Endothelial cell (in vitro differentiated cells): ENCODE results near the gene DBT. TPM values are rescaled to one million over a fixed set of nuclear protein-coding genes. Genes with fewer than 3 reads are reported as not detected.

Experiments used
- DNase-seq: peaks from one replicate; pipeline ENCODE4 v3.0.0; 2021; ENCODE audit warnings: low spot score
- H3K27ac Mint-ChIP-seq: one replicate; pipeline ENCODE4 v1.8.0; 2021; ENCODE audit warnings: mixed read lengths, inconsistent platforms; ENCODE audit not compliant: unreplicated experiment
- H3K27me3 Mint-ChIP-seq: one replicate; pipeline ENCODE4 v1.8.0; 2021; ENCODE audit warnings: mild to moderate bottlenecking, moderate library complexity, mixed read lengths, inconsistent platforms; ENCODE audit not compliant: unreplicated experiment
- H3K36me3 Mint-ChIP-seq: one replicate; pipeline ENCODE4 v1.8.0; 2021; ENCODE audit warnings: mild to moderate bottlenecking, low read depth, mixed read lengths, inconsistent platforms; ENCODE audit not compliant: unreplicated experiment
- H3K4me1 Mint-ChIP-seq: one replicate; pipeline ENCODE4 v1.8.0; 2021; ENCODE audit warnings: mild to moderate bottlenecking, mixed read lengths, inconsistent platforms; ENCODE audit not compliant: unreplicated experiment
- H3K4me3 Mint-ChIP-seq: one replicate; pipeline ENCODE4 v1.8.0; 2021; ENCODE audit warnings: mild to moderate bottlenecking, mixed read lengths, inconsistent platforms; ENCODE audit not compliant: unreplicated experiment
- H3K9me3 Mint-ChIP-seq: one replicate; pipeline ENCODE4 v1.8.0; 2021; ENCODE audit warnings: mixed read lengths, inconsistent platforms; ENCODE audit not compliant: unreplicated experiment
- total RNA-seq: library from RNA; stranded (reverse); fragmentation: NEBNext Ultra II Directional; extraction: Animal tissue kit (Norgen Biotek cat#: 25700); gene quantifications from one replicate; pipeline ENCODE4 v1.2.1, GENCODE V29; 2021; ENCODE audit not compliant: unreplicated experiment
- TF ChIP-seq, protein P1 (sequence below): fragments of 200-600 bp; sonication (generic); IDR thresholded peaks from one replicate; pipeline ENCODE4 v1.5.0; 2021; ENCODE audit warnings: antibody characterized with exemption; ENCODE audit not compliant: unreplicated experiment

DBT gene
- total RNA-seq, 1 donor from 2014 or later = 8.7 TPM

DNA sequence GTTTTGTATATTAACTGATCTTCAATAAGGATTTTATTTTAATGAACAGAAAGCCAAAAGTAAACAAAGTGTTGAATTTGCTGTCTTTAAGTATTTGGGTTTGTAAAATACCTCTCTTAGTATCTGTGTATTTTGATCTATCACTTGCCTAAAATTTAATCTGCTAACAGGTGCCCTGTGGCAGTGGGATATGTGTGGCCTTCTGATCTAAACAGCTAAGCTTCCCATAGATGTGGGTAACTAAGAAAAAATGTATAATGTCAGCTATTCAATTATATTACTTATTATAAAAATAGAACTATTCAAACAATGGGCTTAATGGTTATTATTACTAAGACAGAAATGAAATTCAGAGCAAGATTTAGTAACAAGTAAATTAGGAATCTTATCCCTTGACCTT lies 86.8 kb downstream of the DBT start:
- no peak for DNase-seq
- Mint-ChIP-seq H3K4me1 (no peaks in the 10 kb centered on the region), H3K4me3 (no peak overlapping the region), H3K27ac (no peak overlapping the region), H3K27me3 (peaks cover 2% of the 10 kb centered on the region), H3K36me3 (no peaks in the 10 kb centered on the region), H3K9me3 (no peaks in the 10 kb centered on the region)
- TF ChIP-seq, protein P1, sequence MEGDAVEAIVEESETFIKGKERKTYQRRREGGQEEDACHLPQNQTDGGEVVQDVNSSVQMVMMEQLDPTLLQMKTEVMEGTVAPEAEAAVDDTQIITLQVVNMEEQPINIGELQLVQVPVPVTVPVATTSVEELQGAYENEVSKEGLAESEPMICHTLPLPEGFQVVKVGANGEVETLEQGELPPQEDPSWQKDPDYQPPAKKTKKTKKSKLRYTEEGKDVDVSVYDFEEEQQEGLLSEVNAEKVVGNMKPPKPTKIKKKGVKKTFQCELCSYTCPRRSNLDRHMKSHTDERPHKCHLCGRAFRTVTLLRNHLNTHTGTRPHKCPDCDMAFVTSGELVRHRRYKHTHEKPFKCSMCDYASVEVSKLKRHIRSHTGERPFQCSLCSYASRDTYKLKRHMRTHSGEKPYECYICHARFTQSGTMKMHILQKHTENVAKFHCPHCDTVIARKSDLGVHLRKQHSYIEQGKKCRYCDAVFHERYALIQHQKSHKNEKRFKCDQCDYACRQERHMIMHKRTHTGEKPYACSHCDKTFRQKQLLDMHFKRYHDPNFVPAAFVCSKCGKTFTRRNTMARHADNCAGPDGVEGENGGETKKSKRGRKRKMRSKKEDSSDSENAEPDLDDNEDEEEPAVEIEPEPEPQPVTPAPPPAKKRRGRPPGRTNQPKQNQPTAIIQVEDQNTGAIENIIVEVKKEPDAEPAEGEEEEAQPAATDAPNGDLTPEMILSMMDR = no peak

DNA sequence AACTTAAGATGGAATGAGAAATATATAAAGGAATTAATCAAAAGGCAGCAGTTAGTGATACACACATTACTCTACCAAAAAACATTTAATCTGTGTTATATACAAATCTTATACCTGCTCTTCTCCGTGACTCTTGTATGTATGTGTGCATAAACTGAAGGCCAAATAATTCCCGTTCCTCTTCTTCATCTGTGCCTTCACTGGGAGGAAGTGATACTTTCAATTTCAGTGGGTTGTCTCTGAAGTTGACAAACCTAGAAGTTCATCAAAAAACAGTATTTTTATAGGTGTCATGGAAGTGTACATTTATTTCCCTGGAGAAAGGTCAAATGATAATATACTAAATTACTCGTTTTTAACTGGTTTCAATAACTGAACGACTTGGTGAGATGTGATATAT lies 97.4 kb downstream of the DBT start:
- TF ChIP-seq, protein P1 = no peak
- H3K4me3 Mint-ChIP-seq = no peak overlapping the region
- H3K27me3 Mint-ChIP-seq = peaks cover 1% of the 10 kb centered on the region
- peaks cover 2% of the 10 kb centered on the region for H3K4me1 Mint-ChIP-seq
- H3K9me3 Mint-ChIP-seq = no peaks in the 10 kb centered on the region
- H3K27ac Mint-ChIP-seq = no peak overlapping the region
- DNase-seq = no peak
- H3K36me3 Mint-ChIP-seq = peaks cover 9% of the 10 kb centered on the region

DNA sequence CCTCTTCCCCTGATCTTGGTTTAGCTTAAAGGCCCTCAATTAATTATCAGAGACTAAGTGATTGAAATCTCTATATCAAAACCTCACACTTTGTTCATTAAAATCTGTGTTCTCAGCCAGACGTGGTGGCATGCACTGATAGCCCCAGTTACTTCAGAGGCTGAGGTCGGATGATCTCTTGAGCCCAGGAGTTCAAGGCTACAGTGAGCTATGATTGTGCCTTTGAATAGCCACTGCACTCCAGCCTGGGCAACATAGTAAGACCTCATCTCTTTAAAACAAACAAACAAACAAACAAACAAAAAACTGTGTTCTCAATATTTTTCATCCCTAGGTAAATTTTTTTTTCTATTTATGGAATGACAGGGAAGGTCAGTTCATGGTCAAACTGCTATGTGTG lies 98.0 kb downstream of the DBT start:
- TF ChIP-seq, protein P1 = no peak
- peaks cover 9% of the 10 kb centered on the region for H3K36me3 Mint-ChIP-seq
- DNase-seq = no peak
- no peaks in the 10 kb centered on the region for H3K9me3 Mint-ChIP-seq
- no peak overlapping the region for H3K27ac Mint-ChIP-seq
- H3K4me3 Mint-ChIP-seq = no peak overlapping the region
- H3K27me3 Mint-ChIP-seq = peaks cover 2% of the 10 kb centered on the region
- H3K4me1 Mint-ChIP-seq = peaks cover 5% of the 10 kb centered on the region

DNA sequence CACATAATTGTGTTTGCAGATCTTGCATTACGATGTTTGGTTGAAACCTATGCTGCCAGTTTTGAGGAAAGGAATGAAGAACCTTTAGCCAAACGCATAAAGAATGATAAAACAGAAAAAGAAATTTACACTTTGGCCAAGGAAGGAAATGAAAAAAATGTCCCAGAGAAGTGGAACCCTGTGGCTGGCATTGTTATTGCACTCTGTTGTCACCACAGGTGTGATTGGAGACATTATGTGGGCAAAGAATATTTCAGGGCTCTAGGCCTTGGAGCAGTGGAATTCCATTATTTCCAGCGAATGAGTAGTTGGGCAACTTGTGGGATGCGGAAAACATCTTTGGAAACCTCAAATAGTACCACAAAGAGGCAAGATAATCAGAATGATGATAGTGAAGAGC lies 101.8 kb downstream of the DBT start:
- DNase-seq = no peak
- peaks cover 2% of the 10 kb centered on the region for H3K27me3 Mint-ChIP-seq
- H3K4me3 Mint-ChIP-seq = no peak overlapping the region
- H3K4me1 Mint-ChIP-seq = peaks cover 10% of the 10 kb centered on the region
- H3K36me3 Mint-ChIP-seq = peaks cover 21% of the 10 kb centered on the region
- no peak overlapping the region for H3K27ac Mint-ChIP-seq
- no peaks in the 10 kb centered on the region for H3K9me3 Mint-ChIP-seq
- TF ChIP-seq, protein P1 = no peak

DNA sequence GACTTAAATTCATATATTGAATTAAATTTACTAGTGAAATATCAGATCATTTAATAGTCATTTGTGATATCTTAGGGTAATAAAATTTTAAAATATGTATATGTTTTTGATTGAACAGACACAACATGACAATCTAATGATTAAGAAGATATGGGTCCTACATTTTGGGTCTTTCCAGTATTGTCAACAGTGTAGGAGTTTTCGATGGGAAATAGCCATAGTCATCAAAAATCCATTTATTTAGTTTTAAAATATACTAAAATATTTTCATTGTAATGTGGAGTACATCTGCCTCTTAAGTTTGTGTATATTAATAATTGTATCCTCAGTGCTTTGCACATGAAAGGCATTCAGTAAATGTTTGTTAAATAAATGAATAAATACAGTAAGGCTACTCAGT lies 102.7 kb downstream of the DBT start:
- TF ChIP-seq, protein P1 = no peak
- DNase-seq = no peak
- H3K27ac Mint-ChIP-seq = no peak overlapping the region
- peaks cover 10% of the 10 kb centered on the region for H3K4me1 Mint-ChIP-seq
- H3K9me3 Mint-ChIP-seq = no peaks in the 10 kb centered on the region
- H3K27me3 Mint-ChIP-seq = peaks cover 2% of the 10 kb centered on the region
- peaks cover 21% of the 10 kb centered on the region for H3K36me3 Mint-ChIP-seq
- no peak overlapping the region for H3K4me3 Mint-ChIP-seq
